Panc1 (cell line): ENCODE data around the gene SCAF4. TPM values are rescaled to one million over a fixed set of nuclear protein-coding genes. Genes with fewer than 3 reads are reported as not detected.

Experiments used
- ATAC-seq: fragments of 200-7000 bp; cut with Tn5 transposase; 2 replicates; pipeline ENCODE4 v1.9.1; 2020; ENCODE audit warnings: mild to moderate bottlenecking, moderate library complexity
- BruUV-seq: library from RNA; stranded (reverse); fragments of 400-500 nt; replicated peaks from 2 replicates; lab custom pipeline; 2021; lab: Mats Ljungman, UMichigan
- CTCF ChIA-PET: fragments of 300-600 bp; sonication (Branson Sonifier 250); formaldehyde crosslinking; loops from one replicate; lab custom pipeline; 2022; ENCODE audit warnings: antibody characterized with exemption; lab: Charles Lee
- POLR2A ChIA-PET: fragments of 300-600 bp; sonication (Branson Sonifier 250); formaldehyde crosslinking; loops from one replicate; lab custom pipeline; 2022; ENCODE audit warnings: antibody characterized with exemption; lab: Charles Lee
- DNase-seq: peaks from one replicate; pipeline ENCODE4 v3.0.0-alpha.2; 2010; ENCODE audit warnings: low read depth, low spot score
- H3K27ac ChIP-seq: 2 replicates; pipeline ENCODE4 v1.5.1; 2011; ENCODE audit warnings: mild to moderate bottlenecking, low read length, inconsistent platforms
- H3K27me3 ChIP-seq: fragments of 200-500 bp; sonication (Bioruptor generic); 2 replicates; pipeline ENCODE4 v1.6.0; 2014; ENCODE audit warnings: low read length, inconsistent platforms; ENCODE audit not compliant: control insufficient read depth, insufficient read depth
- H3K36me3 ChIP-seq: fragments of 200-500 bp; sonication (Bioruptor generic); 2 replicates; pipeline ENCODE4 v1.5.1; 2014; ENCODE audit warnings: inconsistent platforms, mild to moderate bottlenecking, low read length, moderate library complexity; ENCODE audit not compliant: control insufficient read depth, insufficient read depth
- H3K4me1 ChIP-seq: 2 replicates; pipeline ENCODE4 v1.5.1; 2011; ENCODE audit warnings: inconsistent platforms, mild to moderate bottlenecking, low read length, moderate library complexity; ENCODE audit not compliant: control insufficient read depth, insufficient read depth
- H3K4me3 ChIP-seq, 2 experiments: 2 replicates each; pipeline ENCODE4 v1.5.1; 2011 to 2012; ENCODE audit warnings: low read depth in 2 of 2, low read length in 2 of 2, mild to moderate bottlenecking in 2 of 2, inconsistent platforms in 1 of 2, moderate library complexity in 1 of 2
- H3K9me3 ChIP-seq: fragments of 200-500 bp; sonication (Bioruptor generic); 2 replicates; pipeline ENCODE4 v1.5.1; 2014; ENCODE audit warnings: low read depth, mild to moderate bottlenecking, inconsistent platforms, low read length, moderate library complexity; ENCODE audit not compliant: control insufficient read depth, insufficient read depth
- POLR2AphosphoS5 ChIP-seq: IDR thresholded peaks from 2 replicates; pipeline ENCODE4 v1.6.1; 2012; ENCODE audit warnings: mild to moderate bottlenecking, low read depth, low read length, moderate library complexity
- REST ChIP-seq, 2 experiments: IDR thresholded peaks; 2 replicates each; pipeline ENCODE4 v1.6.1; 2011 to 2012; ENCODE audit warnings: low read depth in 2 of 2, control low read depth in 1 of 2, low read length in 1 of 2, mild to moderate bottlenecking in 1 of 2, moderate library complexity in 1 of 2; ENCODE audit not compliant: insufficient read depth in 1 of 2
- SIN3A ChIP-seq: IDR thresholded peaks from 2 replicates; pipeline ENCODE4 v1.6.1; 2012; ENCODE audit warnings: low read depth, mild to moderate bottlenecking, low read length, moderate library complexity, borderline replicate concordance; ENCODE audit not compliant: insufficient read depth
- TCF7L2 ChIP-seq: IDR thresholded peaks from 2 replicates; pipeline ENCODE4 v1.6.1; 2011; ENCODE audit warnings: mild to moderate bottlenecking, low read depth, low read length, inconsistent platforms
- in situ Hi-C: cut with HindIII; loops from 2 replicates; pipeline ENCODE4 v1.10.0; 2016; ENCODE audit warnings: low sequenced_read_pairs, low pct_unique_long_range_greater_than_20kb
- intact Hi-C: fragments of 100-400 bp; cut with micrococcal nuclease; formaldehyde crosslinking; loops from one replicate; pipeline ENCODE4 v1.10.0; 2022; ENCODE audit not compliant: unreplicated experiment
- total RNA-seq: library from RNA; stranded (reverse); gene quantifications from one replicate; pipeline ENCODE4 v1.2.1, GENCODE V29; 2021; ENCODE audit not compliant: unreplicated experiment
- TF ChIP-seq, protein P1 (sequence below): fragments of 450-650 bp; IDR thresholded peaks from 2 replicates; pipeline ENCODE4 v1.5.1; 2017; ENCODE audit warnings: mild to moderate bottlenecking

SCAF4 gene
- total RNA-seq, 1 experiment from 2014 or later: 28.4 TPM

DNA sequence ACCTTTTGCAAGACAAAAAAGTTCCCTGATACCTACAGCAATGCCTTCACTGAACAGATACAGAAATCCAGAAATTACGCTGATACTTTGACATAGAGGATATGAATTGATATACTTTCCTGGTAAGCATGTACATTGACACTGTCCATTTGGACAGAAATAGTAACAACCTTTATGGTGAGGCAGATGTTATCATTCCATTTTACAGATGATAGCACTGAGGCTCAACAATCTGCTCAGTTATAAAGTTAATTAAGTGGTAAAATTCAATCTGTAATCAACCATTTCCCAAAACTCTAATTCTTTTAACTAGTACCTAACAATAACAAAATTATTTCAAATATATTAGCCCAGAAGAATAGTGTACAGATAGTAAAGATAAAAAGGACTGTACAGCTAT is 20.6 kb downstream of the SCAF4 start:
- no peaks in the 10 kb centered on the region for H3K36me3 ChIP-seq
- H3K27ac ChIP-seq: no peak overlapping the region
- no peak overlapping the region for H3K4me3 ChIP-seq
- no peaks in the 10 kb centered on the region for H3K27me3 ChIP-seq
- no peaks in the 10 kb centered on the region for H3K9me3 ChIP-seq
- in situ Hi-C loops (no loop called here), intact Hi-C loops (no loop called here)
- ChIA-PET CTCF (no interaction called here), POLR2A (no interaction called here)
- peaks cover 16% of the 10 kb centered on the region for H3K4me1 ChIP-seq
- no TSS peak for BruUV-seq
- ATAC-seq: no peak
- TF ChIP-seq POLR2AphosphoS5: no peak
- TF ChIP-seq SIN3A: no peak
- TF ChIP-seq REST (IDR thresholded peaks at IDR 0.05; ENCODE audit: insufficient read depth in 1 of 2, low read depth in 2 of 2, low read length in 1 of 2): no peak
- TF ChIP-seq, protein P1, sequence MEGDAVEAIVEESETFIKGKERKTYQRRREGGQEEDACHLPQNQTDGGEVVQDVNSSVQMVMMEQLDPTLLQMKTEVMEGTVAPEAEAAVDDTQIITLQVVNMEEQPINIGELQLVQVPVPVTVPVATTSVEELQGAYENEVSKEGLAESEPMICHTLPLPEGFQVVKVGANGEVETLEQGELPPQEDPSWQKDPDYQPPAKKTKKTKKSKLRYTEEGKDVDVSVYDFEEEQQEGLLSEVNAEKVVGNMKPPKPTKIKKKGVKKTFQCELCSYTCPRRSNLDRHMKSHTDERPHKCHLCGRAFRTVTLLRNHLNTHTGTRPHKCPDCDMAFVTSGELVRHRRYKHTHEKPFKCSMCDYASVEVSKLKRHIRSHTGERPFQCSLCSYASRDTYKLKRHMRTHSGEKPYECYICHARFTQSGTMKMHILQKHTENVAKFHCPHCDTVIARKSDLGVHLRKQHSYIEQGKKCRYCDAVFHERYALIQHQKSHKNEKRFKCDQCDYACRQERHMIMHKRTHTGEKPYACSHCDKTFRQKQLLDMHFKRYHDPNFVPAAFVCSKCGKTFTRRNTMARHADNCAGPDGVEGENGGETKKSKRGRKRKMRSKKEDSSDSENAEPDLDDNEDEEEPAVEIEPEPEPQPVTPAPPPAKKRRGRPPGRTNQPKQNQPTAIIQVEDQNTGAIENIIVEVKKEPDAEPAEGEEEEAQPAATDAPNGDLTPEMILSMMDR: no peak
- TF ChIP-seq TCF7L2: no peak
- no peak for DNase-seq

DNA sequence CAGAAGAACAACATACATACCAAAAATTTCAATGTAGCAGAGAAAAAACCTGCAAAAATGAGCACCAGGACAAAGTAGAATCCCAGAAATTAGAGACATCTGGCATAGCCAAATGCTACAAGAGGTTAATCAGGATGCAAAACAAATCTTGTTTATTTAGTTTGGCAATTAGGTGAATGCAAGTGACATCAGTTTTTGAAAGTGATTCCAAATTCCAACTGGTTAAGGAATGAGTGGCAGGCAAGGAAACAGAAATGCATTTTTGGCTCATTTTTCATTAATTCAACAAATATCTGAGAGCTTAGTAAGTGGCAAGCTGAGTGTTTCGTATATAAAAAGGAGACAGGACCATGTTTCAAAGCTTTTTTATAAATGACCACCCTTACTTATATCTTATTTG is 21.3 kb downstream of the SCAF4 start:
- intact Hi-C loops: no loop called here
- ChIA-PET POLR2A (no interaction called here), CTCF (no interaction called here)
- peaks cover 16% of the 10 kb centered on the region for H3K4me1 ChIP-seq
- no peak overlapping the region for H3K4me3 ChIP-seq
- H3K27ac ChIP-seq: no peak overlapping the region
- H3K36me3 ChIP-seq: no peaks in the 10 kb centered on the region
- H3K27me3 ChIP-seq: no peaks in the 10 kb centered on the region
- no peak for DNase-seq
- no peak for ATAC-seq
- BruUV-seq: no TSS peak
- H3K9me3 ChIP-seq: no peaks in the 10 kb centered on the region
- in situ Hi-C loops: no loop called here
- no peak for TF ChIP-seq SIN3A
- TF ChIP-seq TCF7L2: no peak
- TF ChIP-seq REST (IDR thresholded peaks at IDR 0.05; ENCODE audit: insufficient read depth in 1 of 2, low read depth in 2 of 2, low read length in 1 of 2): no peak
- TF ChIP-seq POLR2AphosphoS5: no peak
- TF ChIP-seq, protein P1: no peak
